T-helper 9 cell (primary cell): ENCODE data around the gene AGPAT2.
"Not testable (repeated sequence)": the region's sequence is repeated elsewhere in the genome, so short reads cannot be mapped to it uniquely, and the experiment has no call there.

ENCODE experiments used
- DNase-seq: peaks from one replicate; pipeline ENCODE4 v3.0.0-alpha.2; 2020

AGPAT2 gene

DNA sequence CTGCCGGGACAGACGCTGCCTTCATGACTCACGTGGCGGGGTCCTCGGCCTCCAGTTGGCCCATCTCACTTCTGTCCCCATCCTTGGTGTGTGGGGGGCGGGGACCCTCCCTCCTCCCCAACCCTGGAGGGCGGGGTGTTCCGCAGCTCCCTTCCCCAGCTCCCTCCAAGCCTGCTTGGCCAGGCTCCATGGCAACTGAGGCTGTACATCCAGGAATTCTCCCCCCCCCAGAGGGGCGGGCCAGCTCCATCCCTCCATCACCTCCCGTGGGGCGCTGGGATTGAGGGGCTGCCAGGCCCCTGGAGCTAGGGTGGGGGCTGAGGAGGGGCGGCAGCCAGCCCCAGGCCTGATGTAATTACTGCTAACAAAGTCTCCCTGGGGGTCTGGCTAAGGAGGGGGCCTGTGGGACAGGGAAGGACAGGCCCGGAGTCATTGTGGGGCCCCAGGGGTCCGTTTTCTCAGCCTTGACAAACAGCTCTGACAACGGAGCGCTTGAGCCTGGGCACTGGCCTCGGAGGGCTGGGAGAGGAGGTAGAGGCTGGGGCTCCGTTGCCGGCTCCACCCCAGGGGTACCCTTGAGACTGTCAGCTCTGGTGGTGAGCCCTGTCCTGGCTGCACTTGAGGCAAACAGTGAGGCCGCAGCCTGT, 33.1 kb upstream of the AGPAT2 start:
- no peak for DNase-seq

GRCh38 chr9:136719195-136719880, 32.1 kb upstream of the AGPAT2 start:
- DNase-seq = no peak

DNA sequence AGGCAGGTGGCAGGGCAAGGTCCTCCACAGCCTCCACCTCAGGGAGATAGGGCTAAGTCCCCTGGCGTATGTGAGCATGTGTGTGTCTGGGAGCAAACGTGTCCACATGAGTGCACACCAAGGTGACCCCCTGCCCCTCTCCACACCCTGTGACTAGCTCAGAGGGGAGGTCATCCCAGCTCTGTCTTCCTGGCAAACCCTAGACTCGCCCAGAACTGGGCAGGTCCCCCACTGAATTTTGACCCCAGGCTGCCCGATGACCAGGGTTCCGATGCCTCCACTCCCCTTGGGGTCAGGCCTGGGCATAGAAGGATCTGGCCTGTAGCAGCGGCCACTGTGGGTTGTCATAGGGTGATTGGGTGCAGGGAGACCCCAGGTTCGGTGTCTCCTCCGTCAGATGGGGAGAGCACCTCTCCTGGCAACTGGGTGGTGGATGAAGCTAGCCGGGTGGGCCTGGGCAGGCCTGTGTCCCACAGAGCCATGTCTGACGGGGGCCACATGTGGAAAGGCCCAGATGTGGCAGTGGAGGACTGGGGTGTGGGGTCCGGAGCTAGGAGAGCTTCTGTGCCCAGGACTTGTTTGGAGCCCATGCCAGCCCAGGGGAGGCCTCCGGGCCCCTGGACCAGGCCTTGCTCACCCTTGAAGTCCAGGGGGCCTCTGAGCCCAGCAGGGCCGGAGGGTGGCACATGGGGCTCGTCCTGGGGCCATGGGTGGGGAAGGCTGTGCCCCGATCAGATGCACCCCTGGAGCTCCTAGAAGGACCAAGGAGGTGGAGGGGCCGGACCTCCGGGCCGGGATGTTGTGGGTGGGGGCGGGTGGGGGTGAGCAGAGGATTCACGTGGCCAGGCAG, 31.3 kb upstream of the AGPAT2 start:
- no peak for DNase-seq

DNA sequence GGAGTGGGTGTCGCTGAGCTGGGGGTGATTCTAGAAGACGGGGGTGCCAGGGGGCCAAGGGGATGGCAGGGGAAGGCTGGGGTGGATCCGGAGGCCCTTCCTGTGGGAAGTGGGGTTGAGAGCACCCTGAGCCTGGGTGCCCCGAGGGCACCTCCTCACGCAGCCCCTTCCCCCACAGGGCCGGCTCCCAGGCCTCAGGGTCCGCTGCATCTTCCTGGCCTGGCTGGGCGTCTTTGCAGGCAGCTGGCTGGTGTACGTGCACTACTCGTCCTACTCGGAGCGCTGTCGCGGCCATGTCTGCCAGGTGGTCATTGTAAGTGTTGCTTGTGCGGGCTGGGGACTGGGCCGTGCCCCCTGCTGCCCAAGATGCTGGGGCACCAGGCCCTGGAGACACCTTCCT, 30.1 kb upstream of the AGPAT2 start:
- DNase-seq = no peak

- DNase-seq = no peak
Observed at GRCh38 chr9:136714893-136715274, 27.6 kb upstream of the AGPAT2 start.

DNA sequence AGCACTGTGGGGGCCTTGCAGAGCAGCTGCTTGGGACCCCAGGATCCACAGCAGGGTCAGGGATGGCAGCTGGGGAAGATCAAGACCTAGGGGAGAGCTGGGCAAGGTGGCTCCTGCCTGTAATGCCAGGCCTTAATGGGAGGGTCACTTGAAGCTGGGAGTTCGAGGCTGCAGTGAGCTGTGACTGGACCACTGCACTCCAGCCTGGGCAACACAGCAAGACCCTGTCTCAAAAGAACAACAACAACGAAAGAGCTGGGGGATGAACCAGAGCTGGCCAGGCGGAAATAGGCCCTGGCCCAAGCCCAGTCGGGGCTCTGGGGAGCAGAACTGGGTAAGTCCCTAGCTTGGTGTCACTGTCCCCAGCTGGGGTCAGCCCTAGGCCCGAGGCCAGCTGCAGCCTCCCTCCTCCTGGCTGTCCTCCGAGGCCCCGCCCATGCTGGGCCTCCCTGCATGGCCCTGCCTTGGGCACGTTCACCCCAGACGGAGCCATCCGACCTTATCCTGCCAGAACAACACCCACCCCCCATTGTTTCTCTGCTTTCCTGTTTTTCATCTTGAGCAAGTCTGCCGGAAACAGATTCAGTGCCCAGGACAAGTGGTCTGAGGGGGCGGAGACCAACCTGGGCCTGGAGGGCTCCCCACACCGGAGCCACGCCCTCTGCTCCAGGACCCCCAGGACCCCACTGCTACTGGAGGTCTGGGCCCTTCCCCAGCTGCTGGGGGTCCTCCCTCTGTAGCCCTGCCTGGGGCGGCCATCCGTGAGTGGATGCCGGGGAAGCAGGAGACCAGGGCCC, 27.0 kb upstream of the AGPAT2 start:
- DNase-seq = no peak

DNA sequence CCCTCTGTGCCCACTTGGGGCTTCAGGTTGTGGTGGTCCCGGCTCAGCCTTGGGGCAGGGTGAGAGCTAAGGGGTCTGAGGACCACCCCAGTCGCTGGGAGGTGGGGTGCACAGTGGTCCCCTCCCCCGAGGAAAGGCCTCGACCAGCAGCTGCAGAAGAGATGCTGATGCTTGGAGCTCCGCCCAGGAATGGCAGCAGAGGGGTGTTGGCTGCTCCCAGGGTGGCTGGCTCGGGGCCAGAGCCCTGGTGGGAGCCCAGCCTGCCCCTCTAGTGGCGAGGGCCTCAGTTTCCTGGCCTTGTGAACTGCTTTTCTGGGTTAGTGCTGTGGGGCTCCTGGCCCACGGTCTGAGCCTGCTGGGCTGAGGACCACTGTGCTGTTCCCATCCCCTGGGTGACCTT, 26.3 kb upstream of the AGPAT2 start:
- DNase-seq = no peak

DNA sequence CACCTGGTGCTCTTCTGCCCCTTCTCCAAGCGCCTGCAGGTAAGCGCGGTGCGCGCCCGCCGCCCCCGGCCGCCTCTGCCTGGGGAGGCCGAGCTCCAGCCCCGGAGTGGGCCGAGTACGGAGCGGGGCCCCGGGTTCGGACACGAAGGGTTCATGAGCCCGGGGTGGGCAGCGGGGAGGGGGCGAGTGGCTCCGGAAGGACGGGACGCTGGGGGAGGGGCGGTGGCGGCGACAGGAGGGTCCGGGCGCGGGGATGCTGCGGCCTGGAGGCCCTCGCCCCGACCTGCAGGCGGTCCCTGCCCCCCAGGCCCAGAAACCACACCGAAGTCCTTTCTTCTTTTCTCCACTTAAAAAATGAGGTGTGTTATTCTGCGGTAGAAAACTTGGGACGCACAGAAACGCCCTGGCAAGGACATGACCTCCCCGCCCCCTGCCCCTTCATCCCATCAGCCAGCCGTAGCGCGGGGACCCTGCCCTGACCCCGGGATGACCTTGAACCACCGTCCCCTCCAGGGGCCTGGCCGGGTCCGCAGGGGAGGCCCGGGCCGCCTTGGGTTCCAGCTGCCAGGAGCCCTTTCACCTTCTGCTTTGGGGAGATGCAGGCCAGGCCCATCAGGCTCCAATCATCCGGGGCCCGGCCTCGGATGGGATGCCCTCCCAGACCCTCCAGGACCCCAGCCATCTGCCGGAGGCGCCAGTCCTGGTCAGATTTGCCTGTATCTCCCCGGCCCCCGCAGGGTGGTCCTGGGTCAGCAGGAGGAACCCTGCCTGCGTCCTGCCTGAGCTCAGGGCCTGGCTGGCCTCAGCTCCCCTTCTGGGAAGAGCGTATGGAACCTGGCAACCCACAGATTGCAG, 25.7 kb upstream of the AGPAT2 start:
- no peak for DNase-seq

DNA sequence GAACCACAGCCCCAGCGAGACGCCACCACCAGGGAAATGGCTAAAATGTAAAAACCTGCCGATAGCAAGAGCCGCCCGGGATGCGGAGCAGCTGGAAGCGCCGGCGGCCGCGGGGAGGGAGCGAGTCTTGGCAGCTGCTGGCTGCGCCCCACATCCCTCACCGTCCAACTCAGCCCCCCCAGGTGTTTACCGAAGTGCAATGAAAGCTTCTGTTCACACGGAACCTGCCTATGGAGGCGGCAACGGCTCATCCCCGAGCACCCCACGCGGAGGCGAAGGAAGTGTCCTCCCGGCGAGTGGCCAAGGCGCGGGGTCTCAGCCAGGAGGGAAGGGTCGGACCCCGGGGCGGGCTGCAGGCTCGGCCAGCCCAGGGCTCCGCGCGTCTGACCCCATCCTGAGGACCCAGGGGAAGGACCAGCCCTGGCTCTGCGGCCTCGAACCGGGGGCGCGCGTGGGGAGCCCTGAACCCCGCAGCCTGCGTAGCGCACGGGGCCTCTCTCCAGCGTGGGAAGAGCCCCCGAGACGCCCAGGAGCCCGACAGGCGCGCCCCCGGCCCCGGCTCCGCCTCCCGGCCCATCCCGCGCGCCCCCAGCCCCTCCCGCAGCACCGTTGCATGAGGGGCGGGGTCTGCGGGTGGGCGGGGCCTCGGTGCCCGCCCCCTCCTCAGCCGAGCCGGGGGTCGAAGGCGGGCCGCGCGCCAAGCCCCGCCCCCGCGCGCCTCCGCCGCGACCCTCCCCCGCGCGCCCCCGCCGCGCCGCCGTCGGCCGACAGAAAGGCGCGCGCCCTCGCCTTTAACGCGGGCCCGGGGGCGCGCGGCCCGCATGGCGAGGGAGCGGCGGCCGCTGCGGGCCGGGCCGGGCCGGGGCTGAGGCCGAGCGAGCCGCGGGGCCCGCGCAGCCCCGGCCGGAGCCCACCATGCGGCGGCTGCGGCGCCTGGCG, 24.8 kb upstream of the AGPAT2 start, which contains the start of gene DIPK1B:
TSS of gene DIPK1B (plus strand) at position 822 of the 939 bp plus-strand sequence. CDS start at position 916, 94 bp downstream.
- DNase-seq = no peak

- DNase-seq = not testable (repeated sequence)
Observed at GRCh38 chr9:136711219-136711648, 24.0 kb upstream of the AGPAT2 start.

- DNase-seq = no peak
Observed at GRCh38 chr9:136710543-136710942, 23.3 kb upstream of the AGPAT2 start.

DNA sequence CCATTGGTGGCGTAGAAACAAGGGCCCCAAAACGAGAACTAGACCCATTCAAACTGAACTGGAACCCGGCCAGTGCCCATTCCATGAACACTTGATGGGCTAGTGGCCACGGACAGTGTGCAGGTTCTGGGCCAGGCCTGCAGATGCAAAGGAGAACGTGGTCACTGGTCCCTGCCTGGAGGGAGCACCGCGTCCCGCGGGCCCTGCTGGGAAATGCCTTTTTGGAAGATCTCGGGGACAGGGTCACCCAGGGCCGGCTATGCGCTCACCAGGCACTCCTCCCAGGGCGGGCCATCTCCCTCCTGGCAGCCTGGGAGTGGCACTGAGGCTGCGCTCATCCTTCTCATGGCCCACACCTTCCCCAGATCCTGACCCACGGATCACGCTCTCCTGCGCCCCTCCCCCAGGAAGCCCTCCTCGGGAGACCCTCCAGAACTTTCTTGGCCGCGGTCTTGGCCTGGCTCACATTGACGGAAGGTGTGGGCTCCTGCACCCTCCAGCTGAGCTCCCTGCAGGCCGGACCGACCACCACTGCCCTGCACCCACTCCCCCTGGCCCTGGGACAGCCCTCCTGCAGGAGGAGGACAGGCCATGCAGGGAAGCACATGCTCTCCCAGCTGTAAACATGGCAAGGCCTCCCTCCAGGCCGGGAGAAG, 22.3 kb upstream of the AGPAT2 start:
- no peak for DNase-seq

DNA sequence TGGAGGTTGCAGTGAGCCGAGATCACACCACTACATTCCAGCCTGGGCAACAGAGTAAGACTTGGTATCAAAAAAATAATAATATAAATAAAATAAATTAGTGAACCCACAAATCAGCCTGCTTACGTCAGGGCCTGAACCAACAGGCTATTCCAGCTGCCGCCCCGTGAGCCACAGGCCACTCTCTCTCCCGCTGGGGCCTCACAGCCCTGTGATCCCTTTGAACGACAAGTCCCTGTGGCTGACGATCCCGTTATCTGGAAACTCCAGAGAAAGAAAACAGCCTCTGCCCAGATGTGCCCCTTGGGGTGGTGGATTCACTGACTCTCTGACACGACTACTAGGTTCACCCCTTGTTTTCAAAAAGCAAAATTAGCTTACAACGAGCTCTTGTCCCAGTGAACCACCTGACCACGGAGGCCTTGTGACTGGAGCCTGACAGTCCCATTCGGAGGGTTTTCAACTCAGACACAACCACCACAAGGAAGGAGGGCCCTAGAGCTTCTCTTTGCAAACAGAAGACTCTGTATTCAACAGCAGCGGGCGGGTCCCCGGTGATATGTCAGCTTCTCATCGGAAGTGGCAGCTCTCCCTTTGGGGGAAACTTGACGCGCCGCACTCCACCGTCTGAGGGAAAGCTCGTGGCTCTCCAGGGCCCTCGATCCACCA, 20.7 kb upstream of the AGPAT2 start:
- DNase-seq = no peak

DNA sequence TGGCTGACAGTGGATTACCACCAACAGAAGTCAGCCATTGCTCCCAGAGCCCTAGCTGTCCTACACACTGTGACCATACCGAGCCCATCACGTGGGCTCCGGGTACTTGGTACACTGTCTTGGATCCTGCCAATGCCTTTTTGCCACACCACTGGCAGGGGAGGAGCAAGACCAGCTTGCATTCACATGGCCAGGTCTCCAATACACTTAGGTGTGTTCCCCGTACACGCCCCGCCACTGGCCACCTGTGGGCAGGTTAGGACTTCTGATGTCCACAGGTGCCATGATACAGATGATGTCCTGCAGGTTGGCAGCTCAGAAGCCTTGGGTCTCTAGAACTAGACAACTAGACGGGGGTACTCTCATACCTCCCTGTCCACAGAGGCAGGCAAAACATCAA, 19.8 kb upstream of the AGPAT2 start:
- no peak for DNase-seq

DNA sequence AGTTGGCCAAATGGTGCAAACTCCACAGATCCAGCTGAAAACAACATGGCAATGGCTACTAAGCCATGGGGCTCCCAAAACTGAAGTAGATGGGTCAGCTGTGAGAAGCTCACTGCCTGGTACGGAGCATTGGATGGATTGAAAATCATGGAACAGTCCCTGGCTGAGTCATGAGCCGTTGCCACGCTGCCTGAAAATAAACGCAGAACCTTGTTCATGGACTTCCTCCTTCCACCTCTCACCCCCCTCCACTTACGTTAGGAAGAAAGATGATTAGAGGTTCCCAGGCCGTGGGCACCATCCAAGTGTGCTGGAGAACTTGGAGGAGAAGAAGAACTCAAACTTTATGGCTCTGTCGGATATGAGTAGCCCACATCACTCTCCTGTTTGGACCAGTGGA, 18.3 kb upstream of the AGPAT2 start:
- no peak for DNase-seq

DNA sequence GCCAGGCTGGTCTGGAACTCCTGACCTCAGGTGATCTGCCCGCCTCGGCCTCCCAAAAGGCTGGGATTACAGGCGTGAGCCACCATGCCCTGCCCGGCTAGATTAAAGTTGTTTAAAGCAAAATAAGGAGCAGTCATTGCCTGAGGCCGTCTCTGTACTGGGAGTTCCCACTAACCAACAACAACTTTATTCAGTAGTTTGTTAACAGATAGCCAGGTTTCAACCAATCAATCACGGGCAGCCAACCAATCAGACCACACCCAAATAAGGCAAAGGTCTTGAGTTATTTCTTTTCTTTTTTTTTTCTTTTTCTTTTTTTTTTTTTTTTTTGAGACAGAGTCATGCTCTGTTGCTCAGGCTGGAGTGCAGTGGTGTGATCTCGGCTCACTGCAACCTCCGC, 17.5 kb upstream of the AGPAT2 start:
- not testable (repeated sequence) for DNase-seq

GRCh38 chr9:136703276-136703860, 16.1 kb upstream of the AGPAT2 start:
- no peak for DNase-seq

- no peak for DNase-seq
Observed at GRCh38 chr9:136701668-136702053, 14.4 kb upstream of the AGPAT2 start.
